NCI-H1417 treated with DMSO at 0.1 percent for 48 hours (cell line): ENCODE measurements around the gene G6PC1.
A peak's percentile ranks its signal among the peaks of the same experiment; 100 is the strongest.
"Not testable (repeated sequence)": the region's sequence is repeated elsewhere in the genome, so short reads cannot be mapped to it uniquely, and the experiment has no call there.

Experiments used
- DNase-seq: peaks from one replicate; lab custom pipeline; 2025; lab: John Stamatoyannopoulos, UW

Gene G6PC1

GRCh38 chr17:42901535-42902229, 1.1 kb downstream of the G6PC1 start:
- no peak for DNase-seq

GRCh38 chr17:42904110-42904469, 3.5 kb downstream of the G6PC1 start:
- DNase-seq, result no peak

GRCh38 chr17:42906772-42907446, 6.3 kb downstream of the G6PC1 start:
- no peak for DNase-seq

- no peak for DNase-seq
These were observed 8.5 kb downstream of the G6PC1 start for GRCh38 chr17:42908872-42909700.

- DNase-seq, result no peak
These were observed 12.9 kb downstream of the G6PC1 start for GRCh38 chr17:42913522-42913921.

- no peak for DNase-seq
These were observed 13.5 kb downstream of the G6PC1 start for GRCh38 chr17:42913981-42914617.

- DNase-seq, result not testable (repeated sequence)
These were observed 14.7 kb downstream of the G6PC1 start for GRCh38 chr17:42915288-42915687.

GRCh38 chr17:42916388-42917235, 16.0 kb downstream of the G6PC1 start:
- DNase-seq, result not testable (repeated sequence)

- DNase-seq, result no peak
These were observed 16.6 kb downstream of the G6PC1 start for GRCh38 chr17:42917236-42917603.

GRCh38 chr17:42918902-42919521, 18.4 kb downstream of the G6PC1 start:
- DNase-seq, result peak; percentile 92

- DNase-seq, result not testable (repeated sequence)
These were observed 19.0 kb downstream of the G6PC1 start for GRCh38 chr17:42919522-42920077.

GRCh38 chr17:42920106-42920900, 19.7 kb downstream of the G6PC1 start:
- DNase-seq, result no peak

- DNase-seq, result no peak
These were observed 20.3 kb downstream of the G6PC1 start for GRCh38 chr17:42920922-42921321.

GRCh38 chr17:42922294-42922693, 21.7 kb downstream of the G6PC1 start:
- DNase-seq, result no peak

- DNase-seq, result not testable (repeated sequence)
These were observed 22.9 kb downstream of the G6PC1 start for GRCh38 chr17:42923472-42923871.

GRCh38 chr17:42924891-42925290, 24.3 kb downstream of the G6PC1 start:
- no peak for DNase-seq

GRCh38 chr17:42928714-42929496, 28.3 kb downstream of the G6PC1 start:
- peak; percentile 19 for DNase-seq

- no peak for DNase-seq
These were observed 28.9 kb downstream of the G6PC1 start for GRCh38 chr17:42929497-42929844.
